GM12873 (cell line): ENCODE measurements around the gene CADM1.

Experiments used
- TF ChIP-seq, protein P1 (sequence below): IDR thresholded peaks from 2 replicates; pipeline ENCODE4 v1.5.1; 2012; ENCODE audit warnings: low read depth, mild to moderate bottlenecking, moderate library complexity, low read length, control low read depth; ENCODE audit not compliant: insufficient read depth; ENCODE audit errors: missing control alignments

CADM1 gene

DNA sequence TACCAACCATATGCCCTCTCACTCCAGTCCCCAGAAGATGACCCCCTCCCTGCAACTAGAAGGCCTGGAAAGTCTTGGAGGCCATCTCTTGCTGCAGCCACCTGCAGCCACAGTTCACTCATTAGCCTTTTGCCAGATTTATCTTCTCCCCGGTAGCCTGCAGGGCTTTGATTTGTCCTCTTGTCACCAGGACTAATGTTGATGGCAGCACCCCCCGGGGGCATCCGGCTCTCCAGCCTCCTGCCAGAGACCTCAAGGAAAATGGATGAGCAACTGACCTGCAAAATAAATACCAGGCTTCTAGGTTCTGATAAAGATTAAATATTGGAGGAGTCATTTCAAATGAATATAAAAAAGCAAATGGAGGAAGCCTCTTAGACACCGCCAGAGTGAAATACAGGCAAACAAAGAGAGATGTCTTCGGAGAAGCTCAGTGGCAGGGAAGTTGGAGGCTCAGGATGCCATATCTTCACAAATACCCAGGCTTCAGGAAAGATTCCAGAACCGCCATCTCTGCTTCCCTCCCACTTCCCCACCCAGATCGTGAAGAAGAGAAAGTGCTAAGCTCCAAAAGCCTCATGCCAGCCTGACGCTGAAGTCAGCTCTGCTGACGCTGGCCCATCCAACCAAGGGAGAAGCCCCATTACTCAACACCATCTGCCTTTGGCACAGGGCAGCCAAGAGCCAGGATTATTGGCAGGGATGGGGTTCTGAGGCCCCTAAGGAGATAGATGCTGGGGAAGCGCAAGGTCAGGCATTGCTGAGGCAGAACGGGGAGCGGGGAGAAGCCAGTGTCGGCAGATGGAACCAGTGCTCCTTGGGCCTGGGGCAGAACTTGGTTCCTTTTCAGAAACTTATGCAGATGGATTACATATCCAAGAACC lies 362.7 kb downstream of the CADM1 start:
- TF ChIP-seq, protein P1, sequence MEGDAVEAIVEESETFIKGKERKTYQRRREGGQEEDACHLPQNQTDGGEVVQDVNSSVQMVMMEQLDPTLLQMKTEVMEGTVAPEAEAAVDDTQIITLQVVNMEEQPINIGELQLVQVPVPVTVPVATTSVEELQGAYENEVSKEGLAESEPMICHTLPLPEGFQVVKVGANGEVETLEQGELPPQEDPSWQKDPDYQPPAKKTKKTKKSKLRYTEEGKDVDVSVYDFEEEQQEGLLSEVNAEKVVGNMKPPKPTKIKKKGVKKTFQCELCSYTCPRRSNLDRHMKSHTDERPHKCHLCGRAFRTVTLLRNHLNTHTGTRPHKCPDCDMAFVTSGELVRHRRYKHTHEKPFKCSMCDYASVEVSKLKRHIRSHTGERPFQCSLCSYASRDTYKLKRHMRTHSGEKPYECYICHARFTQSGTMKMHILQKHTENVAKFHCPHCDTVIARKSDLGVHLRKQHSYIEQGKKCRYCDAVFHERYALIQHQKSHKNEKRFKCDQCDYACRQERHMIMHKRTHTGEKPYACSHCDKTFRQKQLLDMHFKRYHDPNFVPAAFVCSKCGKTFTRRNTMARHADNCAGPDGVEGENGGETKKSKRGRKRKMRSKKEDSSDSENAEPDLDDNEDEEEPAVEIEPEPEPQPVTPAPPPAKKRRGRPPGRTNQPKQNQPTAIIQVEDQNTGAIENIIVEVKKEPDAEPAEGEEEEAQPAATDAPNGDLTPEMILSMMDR = no peak

DNA sequence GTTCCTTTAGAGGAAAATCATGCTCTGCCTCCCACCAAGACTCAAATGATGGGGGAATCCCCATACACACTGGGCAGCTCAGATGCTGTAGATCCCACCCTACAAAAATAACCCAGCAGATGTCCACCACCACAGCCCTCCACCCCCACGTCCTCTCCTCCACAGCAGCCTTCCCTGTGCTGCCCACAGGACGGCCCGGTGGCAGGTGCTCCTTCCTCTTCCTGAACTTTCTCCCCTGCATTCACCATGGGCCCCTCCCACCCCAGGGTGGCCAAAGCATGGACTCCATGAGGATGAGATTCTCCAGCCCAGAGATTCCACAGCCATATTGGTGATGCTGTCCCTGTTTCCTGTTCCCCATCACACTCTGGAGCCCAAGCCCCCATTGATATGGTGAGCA lies 368.3 kb downstream of the CADM1 start:
- TF ChIP-seq, protein P1 = no peak

DNA sequence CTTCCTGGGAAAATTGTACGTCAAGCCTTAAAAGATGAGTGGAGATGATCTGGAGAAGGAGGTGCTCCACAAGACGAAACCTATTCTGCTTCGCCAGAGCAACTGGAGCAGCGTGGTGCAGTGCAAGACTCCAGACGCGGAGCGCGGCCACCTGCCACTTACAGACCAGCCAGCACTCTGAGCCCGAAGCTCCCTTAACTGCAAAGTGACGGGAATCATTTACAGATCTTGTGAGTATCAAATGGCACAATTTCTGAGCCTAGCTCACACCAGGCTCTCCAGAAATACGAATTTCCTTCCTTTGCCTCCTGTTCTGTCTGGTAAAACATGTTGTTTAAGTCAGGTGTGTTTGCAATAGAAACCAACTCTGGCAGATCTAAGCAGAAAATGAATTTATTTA lies 369.3 kb downstream of the CADM1 start:
- TF ChIP-seq, protein P1 = no peak

DNA sequence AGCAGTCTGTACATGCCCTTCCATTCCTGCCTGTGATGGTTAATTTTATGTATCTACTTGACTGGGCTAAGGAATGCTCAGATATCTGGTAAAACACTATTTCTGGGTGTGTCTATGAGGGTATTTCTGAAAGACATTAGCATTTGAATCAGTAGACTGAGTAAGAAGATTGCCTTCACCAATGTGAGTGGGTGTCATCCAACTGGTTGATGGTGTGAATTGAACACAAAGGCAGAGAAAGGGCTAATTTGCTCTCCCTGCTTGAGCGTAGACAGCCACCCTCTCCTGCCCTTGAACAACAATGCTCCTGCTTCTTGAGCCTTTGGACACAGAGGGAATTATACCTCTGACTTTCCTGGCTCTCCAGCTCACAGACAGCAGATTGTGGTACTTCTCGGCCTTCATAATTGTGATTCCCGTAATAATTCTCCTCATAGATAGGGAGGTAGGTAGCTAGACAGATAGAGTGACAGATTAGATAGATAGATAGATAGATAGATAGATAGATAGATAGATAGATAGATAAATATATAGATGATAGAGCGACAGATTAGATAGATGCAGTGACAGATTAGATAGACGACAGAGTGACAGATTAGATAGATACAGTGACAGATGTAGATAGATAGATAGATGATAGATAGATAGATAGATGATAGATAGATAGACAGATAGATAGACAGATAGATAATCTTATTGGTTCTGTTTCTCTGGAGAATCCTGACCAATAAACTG lies 370.6 kb downstream of the CADM1 start:
- TF ChIP-seq, protein P1 = no peak

DNA sequence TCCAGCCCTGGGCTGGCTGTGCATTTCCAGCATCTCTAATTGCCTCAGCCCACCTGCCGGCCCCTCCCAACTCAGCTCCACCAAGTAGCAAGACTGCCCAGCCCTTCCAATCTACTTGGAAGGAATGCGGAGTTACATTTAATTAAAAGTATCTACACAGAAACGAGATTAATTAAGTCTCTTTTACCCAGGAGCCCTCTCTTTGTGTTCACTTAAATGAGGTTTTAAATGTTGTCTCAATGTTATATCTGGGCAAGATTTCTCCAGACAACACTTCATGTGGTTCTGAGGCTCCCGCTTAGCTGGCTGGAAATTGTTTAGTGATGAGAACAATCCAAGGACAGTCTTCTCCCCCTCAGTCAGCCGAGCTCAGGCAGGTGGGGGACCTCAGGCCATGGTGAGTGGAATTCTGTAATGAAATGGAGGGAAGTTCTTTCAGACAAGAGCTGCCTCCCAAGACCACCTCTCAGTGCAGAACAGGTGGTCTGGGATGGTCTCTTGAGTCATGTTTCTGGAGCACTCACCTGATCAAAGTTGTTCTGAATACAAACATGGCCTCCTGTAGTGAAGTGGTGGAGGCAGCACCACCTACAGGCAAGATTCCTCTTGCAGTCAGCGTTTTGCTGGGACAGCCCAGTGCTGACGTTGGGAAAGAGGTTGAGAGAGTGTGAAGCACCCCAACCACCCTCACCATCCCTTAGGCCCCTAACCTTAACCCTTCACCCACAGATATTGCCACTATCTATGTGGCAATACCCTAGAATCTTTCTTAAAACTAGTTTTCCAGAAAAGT lies 371.6 kb downstream of the CADM1 start:
- TF ChIP-seq, protein P1 = peak; percentile 57

DNA sequence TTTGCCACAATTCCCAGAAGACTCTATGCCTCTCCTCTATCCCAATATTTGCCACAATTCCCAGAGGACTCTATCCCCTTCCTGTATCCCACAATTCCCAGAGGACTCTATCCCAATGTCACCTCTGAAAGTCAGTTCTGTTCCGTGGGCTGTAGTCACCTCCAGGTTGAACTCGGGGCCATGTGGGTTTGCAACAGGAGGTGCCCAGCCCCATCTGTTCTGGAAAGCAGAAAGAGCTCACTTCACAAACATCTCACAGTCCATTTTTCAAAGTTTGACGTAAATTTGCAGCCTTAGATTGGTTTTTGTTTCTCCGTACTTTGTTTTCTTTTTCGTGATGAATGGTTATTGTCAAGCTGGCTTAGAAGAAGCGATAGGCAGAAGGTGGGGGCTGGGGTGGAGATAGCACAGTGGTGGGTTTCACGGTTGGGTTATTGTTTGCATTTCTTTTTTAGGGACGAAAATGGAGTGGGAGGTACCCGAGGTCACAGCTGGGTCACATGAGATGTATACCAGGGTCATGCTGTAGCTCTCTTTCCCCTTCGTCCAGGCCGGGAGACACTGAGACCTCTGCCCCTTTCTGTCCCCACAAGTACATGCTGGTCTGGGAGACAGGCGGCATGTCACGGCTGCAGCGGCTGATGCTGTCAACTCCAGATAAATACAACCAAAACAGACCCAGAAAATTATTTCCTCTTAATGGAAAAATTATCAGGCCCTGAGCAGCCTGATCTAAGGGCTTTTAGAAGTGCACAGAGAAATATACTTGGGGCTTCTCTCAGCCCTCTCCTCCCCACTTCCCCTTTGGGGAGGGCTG lies 374.5 kb downstream of the CADM1 start:
- TF ChIP-seq, protein P1 = no peak
